Mammary epithelial cell (primary cell): ENCODE results near the gene ACO2.

Experiments
- EZH2 ChIP-seq: IDR thresholded peaks from 2 replicates; pipeline ENCODE4 v1.6.1; 2012; ENCODE audit warnings: low read length, inconsistent platforms, borderline replicate concordance
- TF ChIP-seq, protein P1 (sequence below), 2 donors: IDR thresholded peaks in 1 of 2; conservative IDR thresholded peaks in 1 of 2; 2 replicates each; pipeline ENCODE4 v1.5.1; 2011 to 2012; ENCODE audit warnings: inconsistent platforms in 2 of 2, low read length in 2 of 2, mild to moderate bottlenecking in 2 of 2, control low read depth in 1 of 2, low read depth in 1 of 2; ENCODE audit not compliant: insufficient read depth in 1 of 2; ENCODE audit errors: extremely low read depth in 1 of 2

DNA sequence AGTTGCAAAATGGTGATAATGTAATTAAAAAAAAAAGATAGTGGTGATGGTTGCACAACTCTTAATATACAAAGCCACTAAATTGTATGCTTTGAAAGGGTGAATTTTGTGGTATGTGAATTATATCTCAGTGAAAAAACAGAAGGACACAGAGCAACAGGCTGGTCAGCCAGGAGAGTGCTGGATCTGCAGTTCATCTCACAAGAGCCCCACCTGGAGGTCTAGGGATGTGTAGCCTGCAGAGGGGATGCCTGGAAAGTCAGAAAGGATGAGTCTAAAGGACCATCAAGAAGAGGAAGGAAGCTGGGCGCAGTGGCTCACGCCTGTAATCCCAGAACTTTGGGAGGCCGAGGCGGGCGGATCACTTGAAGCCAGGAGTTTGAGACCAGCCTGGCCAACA lies 66.3 kb downstream of the ACO2 start:
- TF ChIP-seq, protein P1, sequence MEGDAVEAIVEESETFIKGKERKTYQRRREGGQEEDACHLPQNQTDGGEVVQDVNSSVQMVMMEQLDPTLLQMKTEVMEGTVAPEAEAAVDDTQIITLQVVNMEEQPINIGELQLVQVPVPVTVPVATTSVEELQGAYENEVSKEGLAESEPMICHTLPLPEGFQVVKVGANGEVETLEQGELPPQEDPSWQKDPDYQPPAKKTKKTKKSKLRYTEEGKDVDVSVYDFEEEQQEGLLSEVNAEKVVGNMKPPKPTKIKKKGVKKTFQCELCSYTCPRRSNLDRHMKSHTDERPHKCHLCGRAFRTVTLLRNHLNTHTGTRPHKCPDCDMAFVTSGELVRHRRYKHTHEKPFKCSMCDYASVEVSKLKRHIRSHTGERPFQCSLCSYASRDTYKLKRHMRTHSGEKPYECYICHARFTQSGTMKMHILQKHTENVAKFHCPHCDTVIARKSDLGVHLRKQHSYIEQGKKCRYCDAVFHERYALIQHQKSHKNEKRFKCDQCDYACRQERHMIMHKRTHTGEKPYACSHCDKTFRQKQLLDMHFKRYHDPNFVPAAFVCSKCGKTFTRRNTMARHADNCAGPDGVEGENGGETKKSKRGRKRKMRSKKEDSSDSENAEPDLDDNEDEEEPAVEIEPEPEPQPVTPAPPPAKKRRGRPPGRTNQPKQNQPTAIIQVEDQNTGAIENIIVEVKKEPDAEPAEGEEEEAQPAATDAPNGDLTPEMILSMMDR (conservative IDR thresholded peaks at IDR 0.05 in 1 of 2, IDR thresholded peaks at IDR 0.05 in 1 of 2; ENCODE audit: extremely low read depth in 1 of 2, insufficient read depth in 1 of 2, low read depth in 1 of 2, low read length in 2 of 2), result peak in 1 of 2 donors; percentile 22
- no peak for TF ChIP-seq EZH2
